C4-2B (cell line): ENCODE data around the gene SMARCA2.

ENCODE experiments used
- ZFX ChIP-seq: fragments of 450-650 bp; IDR thresholded peaks from 2 replicates; pipeline ENCODE4 v1.6.1; 2017
- TF ChIP-seq, protein P1 (sequence below): fragments of 450-650 bp; conservative IDR thresholded peaks from 2 replicates; pipeline ENCODE4 v1.5.1; 2017; ENCODE audit warnings: mild to moderate bottlenecking

DNA sequence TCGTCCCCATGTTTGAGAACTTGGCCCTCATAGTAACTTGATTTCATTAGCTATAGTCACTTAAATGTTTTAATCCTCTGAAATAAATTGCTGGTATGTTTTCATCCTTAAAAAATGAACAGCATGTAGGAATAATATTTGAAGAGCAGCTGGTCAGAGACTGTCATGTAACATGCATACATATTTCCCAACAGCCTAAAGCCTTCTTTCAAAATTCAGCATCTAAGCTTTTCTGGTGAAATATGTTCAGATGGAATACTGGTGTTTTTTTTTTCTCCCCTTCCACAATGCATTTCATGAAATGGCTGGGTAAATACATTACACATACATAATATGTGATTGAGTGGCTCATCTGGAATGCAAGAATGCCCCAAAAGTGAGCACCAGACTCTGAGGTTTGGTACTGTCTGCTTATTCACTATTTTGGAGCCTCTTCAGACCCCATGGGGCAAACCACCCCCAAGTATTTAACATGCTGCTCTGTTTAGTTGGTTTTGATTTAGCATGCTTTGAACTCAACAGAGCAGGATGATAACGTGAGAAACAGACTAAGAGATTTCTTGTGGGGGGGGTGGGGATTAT is 94.0 kb downstream of the SMARCA2 start:
- TF ChIP-seq, protein P1, sequence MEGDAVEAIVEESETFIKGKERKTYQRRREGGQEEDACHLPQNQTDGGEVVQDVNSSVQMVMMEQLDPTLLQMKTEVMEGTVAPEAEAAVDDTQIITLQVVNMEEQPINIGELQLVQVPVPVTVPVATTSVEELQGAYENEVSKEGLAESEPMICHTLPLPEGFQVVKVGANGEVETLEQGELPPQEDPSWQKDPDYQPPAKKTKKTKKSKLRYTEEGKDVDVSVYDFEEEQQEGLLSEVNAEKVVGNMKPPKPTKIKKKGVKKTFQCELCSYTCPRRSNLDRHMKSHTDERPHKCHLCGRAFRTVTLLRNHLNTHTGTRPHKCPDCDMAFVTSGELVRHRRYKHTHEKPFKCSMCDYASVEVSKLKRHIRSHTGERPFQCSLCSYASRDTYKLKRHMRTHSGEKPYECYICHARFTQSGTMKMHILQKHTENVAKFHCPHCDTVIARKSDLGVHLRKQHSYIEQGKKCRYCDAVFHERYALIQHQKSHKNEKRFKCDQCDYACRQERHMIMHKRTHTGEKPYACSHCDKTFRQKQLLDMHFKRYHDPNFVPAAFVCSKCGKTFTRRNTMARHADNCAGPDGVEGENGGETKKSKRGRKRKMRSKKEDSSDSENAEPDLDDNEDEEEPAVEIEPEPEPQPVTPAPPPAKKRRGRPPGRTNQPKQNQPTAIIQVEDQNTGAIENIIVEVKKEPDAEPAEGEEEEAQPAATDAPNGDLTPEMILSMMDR = no peak
- no peak for TF ChIP-seq ZFX
